H1 (cell line): Measurements from ENCODE around the gene TSC22D1. TPM values are rescaled to one million over a fixed set of nuclear protein-coding genes. Genes with fewer than 3 reads are reported as not detected.

Experiments
- CTCF ChIA-PET: fragments of 300-600 bp; sonication (Branson Sonifier 250); formaldehyde crosslinking; loops from one replicate; lab custom pipeline; 2021; ENCODE audit not compliant: partially characterized antibody; lab: Charles Lee
- POLR2A ChIA-PET: fragments of 300-600 bp; sonication (Branson Sonifier 250); formaldehyde crosslinking; loops from one replicate; lab custom pipeline; 2021; ENCODE audit warnings: inconsistent platforms; ENCODE audit not compliant: partially characterized antibody; lab: Charles Lee
- DNase-seq, 2 experiments: peaks; one replicate each; pipeline versions ENCODE4 v3.0.0 to v3.0.0-alpha.2; 2010 to 2022; ENCODE audit warnings: low spot score in 2 of 2, low read depth in 1 of 2, mixed read lengths in 1 of 2
- FAIRE-seq: peaks from 2 replicates; lab custom pipeline; 2011; peaks lifted over from hg19 to GRCh38; lab: Jason Lieb, UNC
- H2AFZ ChIP-seq: 2 replicates; pipeline ENCODE4 v1.8.1; 2012; ENCODE audit warnings: low read length, inconsistent platforms
- H2AK5ac ChIP-seq: 2 replicates; pipeline ENCODE4 v1.6.1; 2013; ENCODE audit warnings: low read depth, low read length
- H2BK120ac ChIP-seq: replicated peaks from 2 replicates; pipeline ENCODE3; 2013; ENCODE audit warnings: low read depth, low read length, inconsistent platforms
- H2BK12ac ChIP-seq: 2 replicates; pipeline ENCODE4 v1.6.1; 2013; ENCODE audit warnings: low read depth, low read length
- H2BK15ac ChIP-seq: 2 replicates; pipeline ENCODE4 v1.6.1; 2013; ENCODE audit warnings: low read length
- H2BK20ac ChIP-seq: 2 replicates; pipeline ENCODE4 v1.6.1; 2013; ENCODE audit warnings: low read length
- H2BK5ac ChIP-seq: 2 replicates; pipeline ENCODE4 v1.6.1; 2013; ENCODE audit warnings: low read depth, low read length
- H3K14ac ChIP-seq: 2 replicates; pipeline ENCODE4 v1.6.1; 2013; ENCODE audit warnings: inconsistent platforms; ENCODE audit not compliant: insufficient read length
- H3K18ac ChIP-seq: 2 replicates; pipeline ENCODE4 v1.6.1; 2013; ENCODE audit warnings: low read length; ENCODE audit errors: extremely low read depth
- H3K23ac ChIP-seq: 2 replicates; pipeline ENCODE4 v1.6.1; 2013; ENCODE audit warnings: inconsistent platforms; ENCODE audit not compliant: insufficient read length
- H3K23me2 ChIP-seq: 2 replicates; pipeline ENCODE4 v1.6.1; 2013; ENCODE audit warnings: low read depth, low read length
- H3K27ac ChIP-seq: 2 replicates; pipeline ENCODE4 v1.6.1; 2011; ENCODE audit warnings: low read depth, low read length, inconsistent platforms
- H3K27me3 ChIP-seq, 4 experiments: replicated peaks in 1 of 4; 1 replicate in 1 of 4; 2 replicates in 3 of 4; pipeline versions ENCODE4 v1.6.1 to v1.8.1; 2011 to 2013; ENCODE audit warnings: low read length in 3 of 4, mild to moderate bottlenecking in 3 of 4, inconsistent platforms in 2 of 4, mixed read lengths in 2 of 4, moderate library complexity in 1 of 4; ENCODE audit not compliant: control insufficient read depth in 3 of 4, insufficient read depth in 3 of 4; ENCODE audit errors: extremely low read depth in 1 of 4
- H3K36me3 ChIP-seq, 4 experiments: 2 replicates each; pipeline versions ENCODE4 v1.6.1 to v1.8.1; 2011 to 2013; ENCODE audit warnings: mild to moderate bottlenecking in 4 of 4, low read length in 3 of 4, moderate library complexity in 2 of 4, control low read depth in 1 of 4, inconsistent platforms in 1 of 4; ENCODE audit not compliant: insufficient read depth in 4 of 4, control insufficient read depth in 2 of 4
- H3K4ac ChIP-seq: replicated peaks from 2 replicates; pipeline ENCODE3; 2013; ENCODE audit warnings: low read length, low read depth, mixed read lengths, inconsistent platforms; ENCODE audit not compliant: insufficient read length
- H3K4me1 ChIP-seq, 4 experiments: replicated peaks in 1 of 4; 1 replicate in 1 of 4; 2 replicates in 3 of 4; pipeline versions ENCODE4 v1.6.1 to v1.8.1; 2011 to 2013; ENCODE audit warnings: low read length in 3 of 4, inconsistent platforms in 2 of 4, mixed read lengths in 1 of 4; ENCODE audit not compliant: insufficient read depth in 4 of 4, control insufficient read depth in 3 of 4
- H3K4me2 ChIP-seq, 2 experiments: 2 replicates each; pipeline versions ENCODE4 v1.6.1 to v1.8.1; 2011 to 2013; ENCODE audit warnings: low read depth in 2 of 2, low read length in 2 of 2, control low read depth in 1 of 2, inconsistent platforms in 1 of 2, mild to moderate bottlenecking in 1 of 2; ENCODE audit not compliant: insufficient read depth in 1 of 2
- H3K4me3 ChIP-seq, 4 experiments: fragments of 200-600, 300-600 bp in 1 of 4; sonication (generic), shearing (Covaris generic), sonication (Bioruptor Twin) in 1 of 4; 2 replicates each; pipeline versions ENCODE4 v1.5.1 to v1.8.1; 2011 to 2016; ENCODE audit warnings: low read length in 4 of 4, low read depth in 3 of 4, control low read depth in 2 of 4, inconsistent platforms in 2 of 4, mild to moderate bottlenecking in 2 of 4, mixed read lengths in 1 of 4, moderate library complexity in 1 of 4; ENCODE audit not compliant: insufficient read depth in 2 of 4; ENCODE audit errors: extremely low read depth in 1 of 4
- H3K56ac ChIP-seq: replicated peaks from 2 replicates; pipeline ENCODE3; 2013; ENCODE audit warnings: low read depth, mild to moderate bottlenecking, mixed read lengths, low read length, inconsistent platforms; ENCODE audit not compliant: insufficient read length
- H3K79me1 ChIP-seq: 2 replicates; pipeline ENCODE4 v1.6.1; 2013; ENCODE audit warnings: low read depth, low read length, control low read depth
- H3K79me2 ChIP-seq, 2 experiments: 2 replicates each; pipeline versions ENCODE4 v1.6.1 to v1.8.1; 2012 to 2013; ENCODE audit warnings: low read length in 2 of 2, mild to moderate bottlenecking in 2 of 2, inconsistent platforms in 1 of 2; ENCODE audit not compliant: insufficient read depth in 2 of 2, control insufficient read depth in 1 of 2
- H3K9ac ChIP-seq, 4 experiments: replicated peaks in 1 of 4; 1 replicate in 1 of 4; 2 replicates in 3 of 4; pipeline versions ENCODE4 v1.6.1 to v1.8.1; 2011 to 2013; ENCODE audit warnings: low read depth in 3 of 4, low read length in 3 of 4, control low read depth in 2 of 4, mild to moderate bottlenecking in 2 of 4, moderate library complexity in 2 of 4, inconsistent platforms in 1 of 4; ENCODE audit errors: extremely low read depth in 1 of 4
- H3K9me3 ChIP-seq, 2 experiments: 2 replicates each; pipeline versions ENCODE4 v1.6.1 to v1.8.1; 2012 to 2013; ENCODE audit warnings: mild to moderate bottlenecking in 2 of 2, moderate library complexity in 2 of 2, control low read depth in 1 of 2, inconsistent platforms in 1 of 2, low read depth in 1 of 2, low read length in 1 of 2, mixed read lengths in 1 of 2; ENCODE audit not compliant: insufficient read depth in 2 of 2
- H4K20me1 ChIP-seq, 2 experiments: replicated peaks in 1 of 2; 2 replicates each; pipeline versions ENCODE3 to v1.8.1; 2011 to 2013; ENCODE audit warnings: inconsistent platforms in 2 of 2, low read length in 2 of 2, mild to moderate bottlenecking in 1 of 2; ENCODE audit not compliant: insufficient read depth in 2 of 2, control insufficient read depth in 1 of 2
- H4K5ac ChIP-seq: 2 replicates; pipeline ENCODE4 v1.6.1; 2013; ENCODE audit warnings: low read length, low read depth, mixed read lengths, inconsistent platforms; ENCODE audit not compliant: insufficient read length
- H4K8ac ChIP-seq: 2 replicates; pipeline ENCODE4 v1.8.0; 2013; ENCODE audit warnings: mild to moderate bottlenecking, moderate library complexity, low read length, inconsistent platforms; ENCODE audit not compliant: insufficient read depth; ENCODE audit errors: extremely low read depth
- H4K91ac ChIP-seq: replicated peaks from 2 replicates; pipeline ENCODE3; 2013; ENCODE audit warnings: low read length, mixed read lengths, inconsistent platforms; ENCODE audit not compliant: insufficient read length
- CHD2 ChIP-seq: IDR thresholded peaks from 2 replicates; pipeline ENCODE4 v1.6.1; 2012; ENCODE audit warnings: low read length, improper control_type of control experiment
- CREB1 ChIP-seq: IDR thresholded peaks from 2 replicates; pipeline ENCODE4 v1.6.1; 2012; ENCODE audit warnings: inconsistent platforms
- HDAC6 ChIP-seq: IDR thresholded peaks from one replicate; pipeline ENCODE4 v1.7.1; 2012; ENCODE audit warnings: low read depth, mild to moderate bottlenecking, inconsistent platforms, low read length, moderate library complexity
- POLR2AphosphoS5 ChIP-seq: IDR thresholded peaks from 2 replicates; pipeline ENCODE4 v1.6.1; 2011; ENCODE audit warnings: low read depth, low read length
- SP4 ChIP-seq: IDR thresholded peaks from 2 replicates; pipeline ENCODE4 v1.6.1; 2012; ENCODE audit warnings: low read length, inconsistent platforms
- WGBS, 2 experiments: shearing (Covaris generic) in 1 of 2; methylation state at CpG; one replicate each; pipeline versions ENCODE4 v1.1.6 to v1.1.7; 2013 to 2015; ENCODE audit warnings: low lambda C conversion rate in 2 of 2, mixed read lengths in 2 of 2, inconsistent platforms in 1 of 2, low coverage in 1 of 2, missing lambda C conversion rate in 1 of 2; ENCODE audit not compliant: insufficient replicate concordance in 2 of 2, insufficient coverage in 1 of 2, insufficient read length in 1 of 2; ENCODE audit errors: extremely low coverage in 1 of 2, missing lambda C conversion rate in 1 of 2; 5-methylcytosine and 5-hydroxymethylcytosine counted together
- polyA plus RNA-seq, 7 experiments: library from polyadenylated mRNA; depleted of rRNA in 3 of 7; stranded (reverse) in 5 of 7; unstranded in 2 of 7; fragments of >200 nt in 5 of 7; fragments of 200-250 nt in 2 of 7; gene quantifications; 1 replicate in 5 of 7; 2 replicates in 1 of 7; 4 replicates in 1 of 7; pipeline versions ENCODE4 v1.2.1 to v1.2.3, GENCODE V29; 2011 to 2013; ENCODE audit warnings: missing spikeins in 2 of 7, mixed read lengths in 2 of 7
- total RNA-seq: library from RNA; stranded (reverse); fragmentation: NEBNext Ultra II Directional; extraction: Animal tissue kit (Norgen Biotek cat#: 25700); gene quantifications from 2 replicates; pipeline ENCODE4 v1.2.1, GENCODE V29; 2021

TSC22D1 gene
- total and polyA plus RNA-seq, 2 of the 8 experiments (the other 6 are each of a cell fraction or from before 2014, with no cell fraction given) = 52.6 to 80.9 TPM

DNA sequence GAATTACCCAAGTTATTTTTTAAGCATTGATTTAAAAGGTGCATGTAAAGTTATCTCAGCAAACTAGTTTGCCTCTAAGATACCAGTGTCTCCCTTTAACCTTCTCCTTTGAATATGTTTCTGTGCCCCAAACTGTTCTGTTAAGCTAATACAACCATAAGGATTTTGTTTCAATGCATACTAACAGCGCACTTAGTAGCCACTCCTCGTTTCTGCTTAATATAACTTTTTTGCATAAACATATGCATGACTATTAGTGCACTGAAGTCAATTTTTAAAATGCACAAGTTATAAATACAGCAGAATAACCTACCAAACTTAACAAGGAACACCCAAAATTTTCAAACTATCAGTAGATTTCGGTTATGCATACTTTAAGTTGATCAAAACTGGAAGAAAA, 123.1 kb downstream of the TSC22D1 start:
- POLR2A ChIA-PET = interaction anchor here (2.7 kb wide), 1 partner anchor 17 kb away, joined by 21 read pairs; no protein-coding TSS in a partner anchor
- H3K27me3 ChIP-seq = no peaks in the 10 kb centered on the region
- H4K8ac ChIP-seq = no peak overlapping the region
- no peak for DNase-seq
- no peak overlapping the region for H3K14ac ChIP-seq
- H3K79me1 ChIP-seq = no peaks in the 10 kb centered on the region
- peaks cover 0 to 6% (median 0%) of the 10 kb centered on the region in 4 experiments; a peak in 3 of 8 replicates for H3K36me3 ChIP-seq
- 0 out of 7 replicates have a peak, but pooled peaks cover 0 to 3% (median 0%) of the 10 kb centered on the region in 4 experiments for H3K4me1 ChIP-seq
- H3K56ac ChIP-seq = no peak overlapping the region
- no peaks in the 10 kb centered on the region for H3K9me3 ChIP-seq
- H2BK20ac ChIP-seq = no peak overlapping the region
- no peaks in the 10 kb centered on the region for H3K23me2 ChIP-seq
- H3K79me2 ChIP-seq = peaks cover 0 to 21% of the 10 kb centered on the region in 2 experiments; a peak in 2 of 4 replicates
- 93% methylated on average over 3 of the region's 3 CpGs; no CpG with 5 or more reads in 1 of the 2 experiments for WGBS, 2 experiments
- H3K27ac ChIP-seq = no peak overlapping the region
- peaks cover 0 to 2% of the 10 kb centered on the region in 2 experiments for H4K20me1 ChIP-seq
- no peak overlapping the region for H2BK12ac ChIP-seq
- H2BK15ac ChIP-seq = no peak overlapping the region
- H3K9ac ChIP-seq = no peak overlapping the region
- H3K23ac ChIP-seq = no peak overlapping the region
- no peak overlapping the region for H3K4me2 ChIP-seq
- TF ChIP-seq CHD2 (no peak), POLR2AphosphoS5 (no peak), HDAC6 (no peak), SP4 (no peak), CREB1 (no peak)
- TF ChIP-seq, all 59 proteins: peak for 0
- Histone ChIP-seq H2AK5ac (no peak overlapping the region), H4K91ac (no peak overlapping the region), H3K18ac (no peak overlapping the region), H2AFZ (no peak overlapping the region), H3K4ac (no peak overlapping the region), H2BK120ac (no peak overlapping the region), H3K4me3 (no peak overlapping the region), H2BK5ac (no peak overlapping the region), H4K5ac (no peak overlapping the region)
- CTCF ChIA-PET = interaction anchor here (1.1 kb wide), 1 partner anchor 13 kb away, joined by 3 read pairs; no protein-coding TSS in a partner anchor
- FAIRE-seq = no peak
